AG04450 (cell line): Measurements from ENCODE around the gene ABCD3. TPM values are rescaled to one million over a fixed set of nuclear protein-coding genes. Genes with fewer than 3 reads are reported as not detected.

ENCODE experiments used
- CTCF ChIA-PET: fragments of 300-600, 350-600 bp; formaldehyde crosslinking; extraction: SDS; loops from one replicate; lab custom pipeline; 2022; ENCODE audit warnings: antibody characterized with exemption, inconsistent platforms; lab: Charles Lee
- POLR2A ChIA-PET: fragments of 350-600 bp; formaldehyde crosslinking; extraction: SDS; loops from one replicate; lab custom pipeline; 2021; ENCODE audit warnings: antibody characterized with exemption, inconsistent platforms; lab: Yijun Ruan, JAX
- DNase-seq: peaks from one replicate; pipeline ENCODE4 v3.0.0-alpha.2; 2011; ENCODE audit warnings: low read depth, low spot score
- H3K27ac ChIP-seq: one replicate; pipeline ENCODE4 v1.5.1; 2012; ENCODE audit warnings: low read depth, low read length, control low read depth
- H3K27me3 ChIP-seq: one replicate; pipeline ENCODE4 v1.6.0; 2012; ENCODE audit warnings: low read length; ENCODE audit not compliant: control insufficient read depth, insufficient read depth
- H3K4me3 ChIP-seq: 2 replicates; pipeline ENCODE4 v1.5.1; 2011; ENCODE audit warnings: mild to moderate bottlenecking, low read depth, low read length, control low read depth
- H3K9me3 ChIP-seq: 2 replicates; pipeline ENCODE4 v1.5.1; 2012; ENCODE audit warnings: low read length; ENCODE audit not compliant: control insufficient read depth, insufficient read depth
- polyA plus RNA-seq: library from polyadenylated mRNA; depleted of rRNA; stranded (reverse); fragments of >200 nt; gene quantifications from 2 replicates; pipeline ENCODE4 v1.2.3, GENCODE V29; 2011
- TF ChIP-seq, protein P1 (sequence below): IDR thresholded peaks from 2 replicates; pipeline ENCODE4 v1.5.1; 2011; ENCODE audit warnings: low read depth, low read length, control low read depth, inconsistent platforms

The ABCD3 gene
- polyA plus RNA-seq, 1 experiment = 34.0 TPM

DNA sequence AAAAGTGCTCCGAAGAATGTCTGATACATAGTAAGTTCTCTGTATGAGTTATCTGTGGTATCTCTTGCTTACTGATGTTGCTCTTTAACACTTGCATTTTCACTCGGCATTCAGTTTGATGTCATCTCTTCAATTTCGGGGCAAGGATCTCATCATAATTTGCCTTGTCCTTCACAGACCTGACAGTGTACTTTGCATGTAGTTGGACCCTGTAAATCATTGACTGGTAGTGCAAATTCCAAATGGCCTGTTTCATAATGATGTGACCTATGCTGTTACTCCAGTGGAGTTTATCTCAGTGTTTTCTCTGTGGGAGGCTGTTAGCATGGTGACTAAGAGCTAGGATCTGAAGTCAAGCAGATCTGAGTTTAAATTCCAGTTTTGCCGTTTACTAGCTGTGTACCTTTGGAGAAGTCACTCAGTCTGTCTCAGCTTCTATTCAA, 34.2 kb upstream of the ABCD3 start:
- Histone ChIP-seq H3K9me3 (no peaks in the 10 kb centered on the region), H3K27ac (no peak overlapping the region), H3K4me3 (no peak overlapping the region), H3K27me3 (no peaks in the 10 kb centered on the region)
- DNase-seq = peak; percentile 15
- TF ChIP-seq, protein P1, sequence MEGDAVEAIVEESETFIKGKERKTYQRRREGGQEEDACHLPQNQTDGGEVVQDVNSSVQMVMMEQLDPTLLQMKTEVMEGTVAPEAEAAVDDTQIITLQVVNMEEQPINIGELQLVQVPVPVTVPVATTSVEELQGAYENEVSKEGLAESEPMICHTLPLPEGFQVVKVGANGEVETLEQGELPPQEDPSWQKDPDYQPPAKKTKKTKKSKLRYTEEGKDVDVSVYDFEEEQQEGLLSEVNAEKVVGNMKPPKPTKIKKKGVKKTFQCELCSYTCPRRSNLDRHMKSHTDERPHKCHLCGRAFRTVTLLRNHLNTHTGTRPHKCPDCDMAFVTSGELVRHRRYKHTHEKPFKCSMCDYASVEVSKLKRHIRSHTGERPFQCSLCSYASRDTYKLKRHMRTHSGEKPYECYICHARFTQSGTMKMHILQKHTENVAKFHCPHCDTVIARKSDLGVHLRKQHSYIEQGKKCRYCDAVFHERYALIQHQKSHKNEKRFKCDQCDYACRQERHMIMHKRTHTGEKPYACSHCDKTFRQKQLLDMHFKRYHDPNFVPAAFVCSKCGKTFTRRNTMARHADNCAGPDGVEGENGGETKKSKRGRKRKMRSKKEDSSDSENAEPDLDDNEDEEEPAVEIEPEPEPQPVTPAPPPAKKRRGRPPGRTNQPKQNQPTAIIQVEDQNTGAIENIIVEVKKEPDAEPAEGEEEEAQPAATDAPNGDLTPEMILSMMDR = no peak
- ChIA-PET CTCF (interaction anchor here (1.4 kb wide), 1 partner anchor 34 kb away, joined by 3 read pairs; the partner anchor contains the start of gene ABCD3), POLR2A (no interaction called here)

DNA sequence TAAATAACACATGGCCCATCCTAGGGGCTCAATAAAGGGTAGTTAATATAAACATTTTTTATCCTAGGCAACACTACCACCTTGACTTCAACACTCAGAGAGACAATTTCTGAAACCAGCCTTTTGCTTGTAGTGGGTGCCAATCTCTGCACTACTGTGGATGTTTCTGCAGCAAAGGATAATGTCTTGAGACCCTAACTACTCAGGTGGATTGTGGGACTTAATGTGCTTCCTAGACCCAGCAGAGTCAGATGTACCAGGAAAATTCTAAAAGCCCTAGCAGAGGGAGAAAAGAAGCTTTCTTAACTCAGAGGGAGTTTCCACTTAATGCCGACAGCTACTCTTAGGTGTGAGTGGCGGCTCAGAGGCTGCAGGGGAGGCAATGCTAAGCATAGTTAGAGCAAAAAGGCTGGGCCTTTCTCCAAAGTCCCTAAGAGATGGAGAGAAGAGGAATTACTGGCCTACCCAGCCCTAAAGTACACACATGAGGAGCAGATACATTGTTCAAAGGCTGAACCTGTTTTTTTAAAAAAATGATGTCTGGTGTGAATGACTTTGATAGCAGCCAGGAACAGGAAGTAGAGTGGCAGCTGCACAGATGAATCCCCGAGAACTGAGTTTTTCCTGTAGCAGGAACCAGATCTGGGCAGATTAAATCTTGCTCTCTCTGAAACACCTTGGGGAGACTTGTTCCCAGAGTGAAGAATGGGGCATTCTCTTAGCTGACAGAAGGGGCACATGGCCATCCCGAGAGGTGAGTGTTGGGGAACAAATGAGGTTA, 33.5 kb upstream of the ABCD3 start:
- CTCF ChIA-PET = interaction anchor here (1.4 kb wide), 1 partner anchor 34 kb away, joined by 3 read pairs; the partner anchor contains the start of gene ABCD3
- DNase-seq = no peak
- Histone ChIP-seq H3K9me3 (peaks cover 2% of the 10 kb centered on the region; the same call in 1 of the 2 replicates), H3K4me3 (no peak overlapping the region), H3K27me3 (no peaks in the 10 kb centered on the region), H3K27ac (no peak overlapping the region)
- POLR2A ChIA-PET = no interaction called here
- TF ChIP-seq, protein P1 = no peak

DNA sequence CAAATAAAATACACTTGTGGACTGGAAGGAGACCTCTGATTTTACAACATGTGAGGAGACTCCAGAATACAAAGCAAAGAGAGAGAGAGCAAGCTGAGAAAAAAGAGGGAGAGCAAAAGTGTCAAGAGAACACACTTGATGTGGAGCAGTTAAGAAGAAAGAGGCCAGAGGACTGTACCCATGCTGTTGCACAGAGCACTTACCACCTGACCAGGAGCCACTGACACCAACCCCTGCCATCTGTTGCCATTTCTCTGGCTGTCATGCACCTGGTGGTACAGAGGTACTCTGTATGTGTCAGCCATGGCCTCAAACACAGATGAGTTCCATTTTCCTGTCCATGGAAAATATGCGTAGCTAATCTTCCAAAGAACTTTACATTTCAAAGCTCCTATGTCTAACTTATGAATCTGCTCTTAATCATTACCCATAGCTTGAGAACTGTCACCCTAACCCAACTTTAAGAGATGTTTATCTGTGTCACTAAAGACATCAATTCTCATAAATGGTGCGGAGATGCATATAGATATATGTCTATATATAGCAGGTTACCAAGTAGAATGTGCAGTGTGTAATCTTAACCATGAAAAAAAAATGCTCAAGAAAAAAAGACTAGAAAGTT, 32.8 kb upstream of the ABCD3 start:
- Histone ChIP-seq H3K27ac (no peak overlapping the region), H3K27me3 (no peaks in the 10 kb centered on the region), H3K4me3 (no peak overlapping the region), H3K9me3 (peaks cover 2% of the 10 kb centered on the region; the same call in 1 of the 2 replicates)
- ChIA-PET POLR2A (interaction anchor here (0.6 kb wide), 1 partner anchor 459 kb away, joined by 4 read pairs; no protein-coding TSS in a partner anchor), CTCF (no interaction called here)
- no peak for DNase-seq
- TF ChIP-seq, protein P1 = no peak

DNA sequence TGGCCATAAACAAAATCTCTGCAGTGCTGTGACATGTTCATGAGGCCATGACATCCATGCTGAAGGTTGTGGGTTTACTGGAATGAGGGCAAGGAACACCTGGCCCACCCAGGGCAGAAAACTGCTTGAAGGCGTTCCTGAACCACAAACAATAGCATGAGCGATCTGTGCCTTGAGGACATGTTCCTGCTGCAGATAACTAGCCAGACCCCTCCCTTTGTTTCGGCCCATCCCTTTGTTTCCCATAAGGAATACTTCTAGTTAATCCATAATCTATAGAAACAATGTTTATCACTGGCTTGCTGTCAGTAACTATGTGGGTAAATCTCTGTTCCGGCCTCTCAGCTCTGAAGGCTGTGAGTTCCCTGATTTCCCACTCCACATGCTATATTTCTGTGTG, 28.9 kb upstream of the ABCD3 start:
- no peak overlapping the region for H3K4me3 ChIP-seq
- CTCF ChIA-PET = no interaction called here
- no peak for DNase-seq
- TF ChIP-seq, protein P1 = no peak
- H3K27me3 ChIP-seq = no peaks in the 10 kb centered on the region
- POLR2A ChIA-PET = no interaction called here
- no peak overlapping the region for H3K27ac ChIP-seq
- peaks cover 2% of the 10 kb centered on the region; the same call in 1 of the 2 replicates for H3K9me3 ChIP-seq

DNA sequence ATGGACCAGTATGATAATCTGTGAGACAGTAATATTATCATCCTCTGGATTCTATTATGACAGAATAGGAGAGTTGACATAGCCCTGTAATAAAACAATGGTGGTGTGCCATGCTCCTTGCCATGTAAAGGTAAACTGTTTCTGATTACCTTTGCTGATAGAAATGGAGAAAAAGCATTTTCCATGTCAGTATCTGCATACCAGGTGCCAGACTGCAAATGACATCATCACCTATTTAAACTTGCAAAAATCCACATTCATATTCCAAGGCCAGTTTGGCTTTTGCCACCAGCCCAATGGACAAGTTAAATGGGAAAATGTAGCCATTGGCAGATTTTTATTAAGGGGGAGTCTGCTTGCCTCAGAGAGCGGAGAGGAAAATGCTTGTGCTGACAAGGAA, 23.9 kb upstream of the ABCD3 start:
- H3K27ac ChIP-seq = no peak overlapping the region
- POLR2A ChIA-PET = no interaction called here
- no peak overlapping the region for H3K4me3 ChIP-seq
- TF ChIP-seq, protein P1 = no peak
- no peak for DNase-seq
- H3K9me3 ChIP-seq = peaks cover 2% of the 10 kb centered on the region; the same call in 1 of the 2 replicates
- CTCF ChIA-PET = no interaction called here
- no peaks in the 10 kb centered on the region for H3K27me3 ChIP-seq
